ENCODE data around the gene BTNL9. TPM values are rescaled to one million over a fixed set of nuclear protein-coding genes. Genes with fewer than 3 reads are reported as not detected.

BTNL9 gene
- total RNA-seq, 1 experiment from 2014 or later: 5.0 TPM

GRCh38 chr5:181036816-181037364 is 3.2 kb upstream of the BTNL9 start:
- Mint-ChIP-seq H3K27ac (ENCODE audit: unreplicated experiment) (no peak overlapping the region), H3K4me1 (ENCODE audit: low read depth, unreplicated experiment) (peaks cover 8% of the 10 kb centered on the region), H3K36me3 (ENCODE audit: insufficient read depth, unreplicated experiment) (no peaks in the 10 kb centered on the region), H3K4me3 (ENCODE audit: low read depth, unreplicated experiment) (no peak overlapping the region), H3K27me3 (ENCODE audit: unreplicated experiment) (no peaks in the 10 kb centered on the region), H3K9me3 (ENCODE audit: low read depth, unreplicated experiment) (peaks cover 1% of the 10 kb centered on the region)
- CTCF ChIA-PET: interaction anchor here (0.6 kb wide), 1 partner anchor 51 kb away, joined by 5 read pairs; no protein-coding TSS in a partner anchor
- intact Hi-C loops (cut with micrococcal nuclease; ENCODE audit: unreplicated experiment): loop anchor here (10.0 kb wide), 1 partner anchor 252 kb away; no protein-coding TSS in a partner anchor
- no peak for TF ChIP-seq CTCF (IDR thresholded peaks at IDR 0.05; ENCODE audit: unreplicated experiment)
- no TSS peak for BruUV-seq (replicated peaks)
- DNase-seq: no peak

GRCh38 chr5:181037365-181037861 is 2.7 kb upstream of the BTNL9 start:
- H3K9me3 Mint-ChIP-seq (ENCODE audit: low read depth, unreplicated experiment): no peaks in the 10 kb centered on the region
- TF ChIP-seq CTCF (IDR thresholded peaks at IDR 0.05; ENCODE audit: unreplicated experiment): no peak
- intact Hi-C loops (cut with micrococcal nuclease; ENCODE audit: unreplicated experiment): loop anchor here (10.0 kb wide), 1 partner anchor 253 kb away; no protein-coding TSS in a partner anchor
- CTCF ChIA-PET: no interaction called here
- DNase-seq: no peak
- H3K27me3 Mint-ChIP-seq (ENCODE audit: unreplicated experiment): no peaks in the 10 kb centered on the region
- H3K4me1 Mint-ChIP-seq (ENCODE audit: low read depth, unreplicated experiment): peaks cover 8% of the 10 kb centered on the region
- no peak overlapping the region for H3K27ac Mint-ChIP-seq (ENCODE audit: unreplicated experiment)
- no TSS peak for BruUV-seq (replicated peaks)
- no peaks in the 10 kb centered on the region for H3K36me3 Mint-ChIP-seq (ENCODE audit: insufficient read depth, unreplicated experiment)
- H3K4me3 Mint-ChIP-seq (ENCODE audit: low read depth, unreplicated experiment): no peak overlapping the region

- intact Hi-C loops (cut with micrococcal nuclease; ENCODE audit: unreplicated experiment): loop anchor here (10.0 kb wide), 1 partner anchor 255 kb away; no protein-coding TSS in a partner anchor
- BruUV-seq (replicated peaks): no TSS peak
- no peak for DNase-seq
- Mint-ChIP-seq H3K9me3 (ENCODE audit: low read depth, unreplicated experiment) (no peaks in the 10 kb centered on the region), H3K27me3 (ENCODE audit: unreplicated experiment) (no peaks in the 10 kb centered on the region), H3K4me3 (ENCODE audit: low read depth, unreplicated experiment) (no peak overlapping the region), H3K36me3 (ENCODE audit: insufficient read depth, unreplicated experiment) (no peaks in the 10 kb centered on the region), H3K4me1 (ENCODE audit: low read depth, unreplicated experiment) (peaks cover 8% of the 10 kb centered on the region), H3K27ac (ENCODE audit: unreplicated experiment) (no peak overlapping the region)
- no peak for TF ChIP-seq CTCF (IDR thresholded peaks at IDR 0.05; ENCODE audit: unreplicated experiment)
- CTCF ChIA-PET: no interaction called here
Measured at GRCh38 chr5:181039471-181039870, 595 bp upstream of the BTNL9 start.

GRCh38 chr5:181040631-181040945 is 522 bp downstream of the BTNL9 start:
- H3K9me3 Mint-ChIP-seq (ENCODE audit: low read depth, unreplicated experiment): no peaks in the 10 kb centered on the region
- H3K4me1 Mint-ChIP-seq (ENCODE audit: low read depth, unreplicated experiment): peaks cover 8% of the 10 kb centered on the region
- TF ChIP-seq CTCF (IDR thresholded peaks at IDR 0.05; ENCODE audit: unreplicated experiment): no peak
- H3K27ac Mint-ChIP-seq (ENCODE audit: unreplicated experiment): no peak overlapping the region
- CTCF ChIA-PET: interaction anchor here (0.6 kb wide), 1 partner anchor 501 kb away, joined by 3 read pairs; no protein-coding TSS in a partner anchor
- no peak for DNase-seq
- H3K36me3 Mint-ChIP-seq (ENCODE audit: insufficient read depth, unreplicated experiment): no peaks in the 10 kb centered on the region
- H3K4me3 Mint-ChIP-seq (ENCODE audit: low read depth, unreplicated experiment): no peak overlapping the region
- H3K27me3 Mint-ChIP-seq (ENCODE audit: unreplicated experiment): no peaks in the 10 kb centered on the region
- BruUV-seq (replicated peaks): no TSS peak
- intact Hi-C loops (cut with micrococcal nuclease; ENCODE audit: unreplicated experiment): no loop called here

Data from Calu3 (cell line).